Left lung (tissue), 10 donors: ENCODE results near the gene AR. TPM values are rescaled to one million over a fixed set of nuclear protein-coding genes. Genes with fewer than 3 reads are reported as not detected.
"Not testable (repeated sequence)": the region's sequence is repeated elsewhere in the genome, so short reads cannot be mapped to it uniquely, and the experiment has no call there.

ENCODE experiments used
- ATAC-seq: fragments of 200-7000 bp; cut with Tn5 transposase; one replicate; pipeline ENCODE4 v1.9.1; 2020; ENCODE audit warnings: moderate library complexity
- DNase-seq, 4 donors: peaks; one replicate each; pipeline ENCODE4 v3.0.0-alpha.2; 2013 to 2020
- H3K27ac ChIP-seq, 2 donors: fragments of 200-600 bp; sonication (generic) in 1 of 2; one replicate each; pipeline versions ENCODE4 v1.5.0 to v1.8.0; 2020 to 2021
- H3K27me3 ChIP-seq, 2 donors: fragments of 200-600 bp; sonication (generic) in 1 of 2; one replicate each; pipeline versions ENCODE4 v1.5.0 to v1.8.0; 2020 to 2021
- H3K36me3 ChIP-seq, 2 donors: fragments of 200-600 bp; sonication (generic) in 1 of 2; one replicate each; pipeline versions ENCODE4 v1.5.0 to v1.8.0; 2020 to 2021
- H3K4me1 ChIP-seq, 2 donors: fragments of 200-600 bp; one replicate each; pipeline ENCODE4 v1.8.0; 2021
- H3K4me3 ChIP-seq, 2 donors: fragments of 200-600 bp; sonication (generic) in 1 of 2; one replicate each; pipeline versions ENCODE4 v1.5.0 to v1.8.0; 2020 to 2021; ENCODE audit warnings: mild to moderate bottlenecking in 1 of 2
- H3K9me3 ChIP-seq, 2 donors: fragments of 200-600 bp; sonication (generic) in 1 of 2; one replicate each; pipeline versions ENCODE4 v1.5.0 to v1.8.0; 2020 to 2021
- CTCF ChIP-seq, 2 donors: fragments of 200-600 bp; sonication (generic) in 1 of 2; IDR thresholded peaks; one replicate each; pipeline versions ENCODE4 v1.5.0 to v1.8.0; 2021; ENCODE audit warnings: antibody characterized with exemption in 2 of 2
- intact Hi-C, 2 donors: fragments of 100-400 bp; cut with DNase I; formaldehyde crosslinking; loops; one replicate each; pipeline versions ENCODE4 v1.11.2 to v1.14.2; 2022
- polyA plus RNA-seq, 6 donors: library from polyadenylated mRNA; unstranded; fragments of 120-200 nt; gene quantifications; one replicate each; pipeline ENCODE4 v1.2.1, GENCODE V29; 2013; ENCODE audit not compliant: insufficient read length in 6 of 6
- total RNA-seq, 2 donors: library from RNA; stranded (reverse); fragmentation: NEBNext Ultra II Directional; extraction: Animal tissue kit (Norgen Biotek cat#: 25700); gene quantifications; one replicate each; pipeline ENCODE4 v1.2.1, GENCODE V29; 2021
- donor health status: DM: no; HTN: yes; CAD: no.
- donor health status: DM: no; HTN: no; CAD: no.

Gene AR
- total and polyA plus RNA-seq, 8 donors = 3.9 to 11.2 (median 10.0) TPM

- Histone ChIP-seq H3K27me3 (no peaks in the 10 kb centered on the region), H3K4me3 (no peak overlapping the region), H3K27ac (no peak overlapping the region), H3K4me1 (no peaks in the 10 kb centered on the region), H3K9me3 (no peaks in the 10 kb centered on the region), H3K36me3 (no peaks in the 10 kb centered on the region)
- no peak for TF ChIP-seq CTCF (IDR thresholded peaks at IDR 0.05)
- ATAC-seq (no peak), DNase-seq (no peak)
- intact Hi-C loops = no loop called here
These were observed 80.5 kb downstream of the AR start for GRCh38 chrX:67624325-67624724.

GRCh38 chrX:67635424-67635823, 91.6 kb downstream of the AR start:
- ATAC-seq (no peak), DNase-seq (no peak)
- intact Hi-C loops = no loop called here
- no peaks in the 10 kb centered on the region for H3K4me1 ChIP-seq
- no peaks in the 10 kb centered on the region for H3K27me3 ChIP-seq
- no peak overlapping the region for H3K4me3 ChIP-seq
- no peaks in the 10 kb centered on the region for H3K9me3 ChIP-seq
- no peak overlapping the region for H3K27ac ChIP-seq
- TF ChIP-seq CTCF (IDR thresholded peaks at IDR 0.05) = no peak
- no peaks in the 10 kb centered on the region for H3K36me3 ChIP-seq

DNA sequence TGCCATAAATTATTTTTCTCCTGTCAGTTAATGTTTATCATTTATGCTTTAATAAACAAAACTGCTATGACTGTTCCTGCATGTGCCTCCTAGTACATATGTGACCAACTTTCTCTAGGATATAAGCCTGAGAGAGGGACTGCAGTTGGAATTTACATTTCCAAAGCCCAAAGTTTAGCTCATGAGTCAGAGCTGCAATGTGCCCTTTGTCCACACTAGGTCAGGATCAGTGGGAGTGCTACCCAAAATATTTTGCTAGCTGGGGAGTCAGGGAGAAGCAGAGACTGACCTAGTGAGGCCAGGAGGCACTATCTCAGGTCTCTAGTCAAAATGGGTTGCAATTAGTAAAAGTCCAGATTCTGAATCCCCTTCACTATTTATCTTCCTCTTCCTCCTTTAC, 92.7 kb downstream of the AR start:
- Histone ChIP-seq H3K9me3 (no peaks in the 10 kb centered on the region), H3K4me1 (no peaks in the 10 kb centered on the region), H3K27ac (no peak overlapping the region), H3K4me3 (no peak overlapping the region), H3K36me3 (no peaks in the 10 kb centered on the region), H3K27me3 (no peaks in the 10 kb centered on the region)
- ATAC-seq (no peak), DNase-seq (no peak)
- no peak for TF ChIP-seq CTCF (IDR thresholded peaks at IDR 0.05)
- intact Hi-C loops = no loop called here

- H3K36me3 ChIP-seq, ATAC-seq, intact Hi-C loops: not testable (repeated sequence)
These were observed 93.5 kb downstream of the AR start for GRCh38 chrX:67637293-67637692.

DNA sequence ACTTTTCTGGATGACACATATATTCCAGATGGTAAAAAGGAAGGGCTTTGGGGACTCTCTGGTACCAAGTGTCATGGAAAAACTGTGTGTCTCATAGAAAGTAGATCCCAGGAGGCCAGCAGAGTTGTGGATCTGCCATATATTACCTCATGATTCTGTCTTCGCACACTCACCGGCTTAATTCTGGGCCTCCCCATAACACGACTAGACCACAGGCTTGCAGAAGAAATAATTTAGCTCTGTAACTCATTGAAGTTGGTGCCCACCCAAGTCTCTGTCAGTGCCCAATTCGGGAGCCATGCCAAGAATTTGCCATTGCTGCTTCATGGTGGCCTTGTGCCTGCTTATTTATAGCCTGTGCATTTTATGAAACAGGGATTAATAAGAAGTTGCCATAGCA, 104.5 kb downstream of the AR start:
- no peak for TF ChIP-seq CTCF (IDR thresholded peaks at IDR 0.05)
- DNase-seq (no peak), ATAC-seq (no peak)
- Histone ChIP-seq H3K27me3 (no peaks in the 10 kb centered on the region), H3K4me3 (no peak overlapping the region), H3K27ac (no peak overlapping the region), H3K4me1 (no peaks in the 10 kb centered on the region), H3K36me3 (no peaks in the 10 kb centered on the region), H3K9me3 (no peaks in the 10 kb centered on the region)
- intact Hi-C loops = no loop called here

More at GRCh38 chrX:67637293-67637692, 93.5 kb downstream of the AR start:
- not testable (repeated sequence) for H3K9me3 ChIP-seq, H3K27ac ChIP-seq, DNase-seq, H3K4me1 ChIP-seq, H3K27me3 ChIP-seq, H3K4me3 ChIP-seq

DNA sequence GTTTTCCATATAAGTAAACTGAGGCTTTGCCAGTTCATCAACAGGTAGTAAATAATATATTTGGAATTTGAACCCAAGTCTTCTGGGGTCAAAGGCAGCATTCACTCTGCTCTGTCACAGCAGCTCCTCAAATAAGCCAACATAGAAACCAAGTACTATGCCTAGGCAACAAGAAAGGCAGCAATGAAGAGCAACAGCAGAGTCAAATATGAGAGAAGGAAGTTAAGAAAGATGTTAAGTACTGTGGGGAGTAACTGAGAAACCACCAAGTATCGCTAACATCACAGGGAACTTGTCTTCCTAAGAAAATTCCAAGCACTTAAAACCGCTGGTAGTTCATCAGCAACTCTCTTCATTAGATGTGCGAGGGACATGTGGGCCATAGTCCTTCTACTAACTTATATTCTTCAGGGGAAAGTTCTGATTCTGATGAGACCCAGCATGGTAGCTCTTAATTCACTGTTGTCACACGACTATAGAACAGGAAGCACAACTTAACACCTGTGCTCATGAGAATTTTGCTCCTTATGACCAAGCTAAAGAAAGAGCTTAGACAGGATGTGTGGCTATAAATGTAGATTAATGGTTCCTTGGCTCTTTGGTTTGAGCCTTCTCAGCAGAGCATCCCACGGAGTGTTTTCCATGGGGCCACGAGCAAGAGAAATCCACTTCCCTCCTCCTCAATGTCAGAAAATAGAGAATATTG, 107.8 kb downstream of the AR start:
- no peak for TF ChIP-seq CTCF (IDR thresholded peaks at IDR 0.05)
- intact Hi-C loops = no loop called here
- DNase-seq = no peak
- Histone ChIP-seq H3K4me1 (no peaks in the 10 kb centered on the region), H3K9me3 (no peaks in the 10 kb centered on the region), H3K4me3 (no peak overlapping the region), H3K27ac (no peak overlapping the region), H3K36me3 (no peaks in the 10 kb centered on the region), H3K27me3 (no peaks in the 10 kb centered on the region)
- ATAC-seq = no peak
